IPS-NIHi7 (cell line): ENCODE results near the gene CLDN10.

ENCODE experiments used
- DNase-seq: peaks from one replicate; pipeline ENCODE4 v3.0.0; 2012; ENCODE audit warnings: mixed read lengths; ENCODE audit errors: extremely low spot score

Gene CLDN10

DNA sequence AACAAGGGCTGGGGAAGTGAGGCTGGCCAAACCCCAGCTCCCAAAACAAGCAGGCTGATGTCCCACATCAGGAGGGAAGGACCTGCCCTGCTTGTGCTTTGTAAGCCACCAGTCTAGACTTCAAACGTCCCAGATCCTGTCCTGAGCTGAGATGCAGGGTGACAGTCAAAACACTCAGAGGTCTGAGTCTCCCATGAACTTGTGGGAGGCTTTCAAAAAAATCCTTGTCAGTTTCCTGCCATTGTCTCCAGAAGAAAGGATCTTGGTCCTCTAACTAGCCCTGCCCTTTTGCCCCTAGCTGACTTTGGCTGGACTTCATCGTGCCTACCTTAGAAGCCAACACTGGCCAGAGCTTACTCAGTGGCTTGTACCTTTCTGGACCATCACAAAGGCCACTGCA lies 48.7 kb downstream of the CLDN10 start:
- no peak for DNase-seq

- DNase-seq, result no peak
Measured at GRCh38 chr13:95601906-95602305, 49.4 kb downstream of the CLDN10 start.

GRCh38 chr13:95603887-95604555 lies 51.5 kb downstream of the CLDN10 start:
- DNase-seq, result no peak

DNA sequence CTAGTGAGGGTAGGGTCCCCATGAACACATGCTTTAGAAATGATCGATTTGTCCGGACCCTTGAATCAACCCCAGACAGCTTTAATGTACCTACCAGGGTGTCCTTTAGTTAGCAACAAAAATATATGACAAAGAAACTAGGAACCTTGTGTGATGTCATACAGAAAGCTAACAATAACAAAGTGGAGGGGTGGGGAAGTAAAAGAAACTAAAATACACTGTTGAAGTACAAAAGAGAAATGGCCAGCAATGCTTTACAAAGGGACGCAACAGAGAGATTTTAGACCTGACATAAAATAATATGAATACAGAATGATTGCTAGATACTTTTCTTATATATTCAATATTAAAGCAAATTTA lies 52.0 kb downstream of the CLDN10 start:
- DNase-seq, result no peak

DNA sequence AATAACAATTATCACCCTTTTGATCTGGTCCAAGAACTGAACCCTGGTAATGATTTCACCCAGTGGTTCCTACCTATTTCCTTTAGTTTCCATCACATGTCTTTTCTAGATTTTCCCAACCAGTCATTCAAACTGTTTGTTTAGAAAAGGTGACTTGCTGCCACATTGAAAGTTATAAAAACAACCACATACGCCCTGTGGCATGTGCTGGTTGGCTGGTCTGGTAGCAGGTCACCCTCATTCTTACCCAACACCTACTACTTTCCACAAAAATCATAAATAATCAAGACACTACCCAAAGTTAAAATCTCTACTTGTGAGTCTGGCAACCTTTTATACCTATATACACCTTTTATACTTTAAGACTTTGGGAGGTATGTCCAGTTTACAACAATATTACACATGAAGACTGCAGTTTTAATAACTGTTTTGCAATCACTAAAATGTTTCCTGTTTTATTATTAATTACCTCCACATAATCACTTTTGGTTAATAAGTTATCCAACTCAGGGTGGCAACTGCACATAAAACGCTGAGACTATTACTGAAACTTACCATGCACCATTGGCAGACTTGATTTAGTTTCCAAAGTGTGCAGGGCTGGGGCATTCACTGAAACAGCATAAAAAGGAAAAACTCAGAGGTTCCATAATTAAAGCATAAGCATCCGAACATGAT lies 53.1 kb downstream of the CLDN10 start:
- DNase-seq, result no peak

- no peak for DNase-seq
Measured at GRCh38 chr13:95607366-95607765, 54.8 kb downstream of the CLDN10 start.

GRCh38 chr13:95608640-95609323 lies 56.3 kb downstream of the CLDN10 start:
- DNase-seq, result no peak

DNA sequence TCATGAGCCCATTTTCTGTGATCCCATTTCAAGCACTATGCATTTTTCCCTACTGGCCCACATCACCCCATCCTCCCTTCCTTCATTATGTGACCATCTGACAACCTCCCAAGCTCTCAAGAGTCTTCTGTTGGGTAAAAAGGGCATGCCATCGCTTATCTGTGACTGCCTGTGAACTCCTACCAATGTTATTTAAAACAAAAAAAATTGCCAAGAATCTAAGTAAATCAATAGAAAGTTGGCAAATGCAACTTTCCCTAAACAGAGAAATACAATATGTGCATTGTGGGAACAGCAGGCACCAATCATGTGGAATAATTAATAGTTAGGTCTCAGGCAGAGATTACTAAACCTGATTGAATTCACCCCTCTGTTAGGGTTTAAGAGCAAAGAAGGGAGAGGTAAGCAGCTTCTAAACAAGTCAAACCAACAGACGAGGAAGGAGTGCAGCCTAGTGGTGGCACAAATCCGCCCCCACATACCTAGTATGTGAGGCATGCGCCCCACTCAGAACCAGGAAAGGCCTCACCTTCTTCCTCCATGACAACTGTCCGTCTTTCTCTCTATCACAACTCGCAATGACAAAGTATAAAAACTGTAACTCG lies 62.2 kb downstream of the CLDN10 start:
- no peak for DNase-seq

- DNase-seq, result no peak
Measured at GRCh38 chr13:95615539-95615938, 63.0 kb downstream of the CLDN10 start.

- DNase-seq, result no peak
Measured at GRCh38 chr13:95620030-95620824, 67.7 kb downstream of the CLDN10 start.

DNA sequence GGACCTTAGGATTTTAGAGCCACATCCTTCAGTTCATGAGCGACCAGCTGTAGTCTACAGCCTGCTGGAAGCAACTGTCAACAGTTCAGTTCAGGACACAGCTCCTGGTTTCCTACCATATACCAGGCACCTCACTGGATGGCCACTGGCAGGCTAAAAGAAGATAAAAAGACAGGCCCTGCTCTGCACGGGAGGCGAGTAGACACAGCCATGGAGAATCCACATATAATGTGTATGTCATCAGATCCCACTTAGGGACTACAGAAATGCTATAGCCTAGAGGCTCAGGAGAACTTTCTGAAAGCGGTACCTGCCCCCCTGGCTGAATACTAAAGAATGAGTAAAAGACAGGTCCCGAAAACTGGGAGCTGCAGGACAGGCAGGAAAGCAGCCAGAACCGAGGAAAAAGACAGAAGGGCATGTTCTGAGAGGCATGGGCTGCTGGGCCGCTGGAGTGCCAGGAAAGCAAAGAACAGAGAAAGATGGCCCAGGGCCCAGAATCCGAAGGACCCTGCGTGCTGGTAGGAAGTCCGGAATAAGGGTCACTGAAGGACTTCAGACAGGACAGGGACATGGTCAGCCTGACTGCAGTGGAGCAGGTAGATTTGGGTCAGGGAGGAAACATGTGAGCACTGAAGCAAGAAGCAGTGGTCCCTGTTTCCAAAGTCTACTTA lies 68.4 kb downstream of the CLDN10 start:
- no peak for DNase-seq

- DNase-seq, result no peak
Measured at GRCh38 chr13:95623141-95623540, 70.6 kb downstream of the CLDN10 start.

DNA sequence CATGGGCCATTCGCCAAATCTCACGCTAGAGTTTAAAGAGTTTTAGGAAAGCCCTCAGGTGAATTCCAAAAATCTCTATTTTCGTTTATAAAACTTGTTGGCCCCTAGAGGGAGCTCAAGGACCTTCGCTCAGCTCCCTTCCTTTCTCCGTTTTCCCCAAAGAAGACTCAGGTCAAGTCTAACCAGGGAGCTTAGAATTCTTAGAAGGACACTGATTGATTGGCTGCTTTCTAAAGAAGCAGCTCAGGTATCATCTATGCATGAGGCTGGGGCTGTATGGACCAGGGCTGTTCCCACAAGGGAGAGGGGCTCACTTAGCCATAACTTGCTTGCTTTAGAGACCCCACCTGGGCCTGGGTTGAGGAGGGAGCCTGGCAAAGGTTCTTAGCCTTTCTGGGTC lies 71.5 kb downstream of the CLDN10 start:
- DNase-seq, result peak; percentile 75

GRCh38 chr13:95626768-95627167 lies 74.2 kb downstream of the CLDN10 start:
- no peak for DNase-seq

GRCh38 chr13:95627590-95627989 lies 75.1 kb downstream of the CLDN10 start:
- DNase-seq, result no peak

DNA sequence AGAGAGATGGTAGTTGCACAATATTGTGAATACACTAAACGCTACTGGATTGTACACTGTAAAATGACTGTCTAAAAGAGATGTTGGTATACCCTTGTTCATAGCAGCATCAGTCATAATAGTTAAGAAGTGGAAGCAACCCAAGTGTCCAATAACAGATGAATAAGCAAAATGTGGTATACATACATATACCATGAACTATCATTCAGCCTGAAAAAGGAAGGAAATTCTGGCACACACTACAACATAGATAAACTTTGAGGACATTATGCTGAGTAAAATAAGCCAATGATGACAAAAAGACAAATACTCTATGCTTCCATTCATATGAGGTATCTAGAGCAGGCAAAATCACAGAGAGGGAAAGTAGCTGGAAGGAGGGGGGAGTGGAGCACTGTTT lies 76.0 kb downstream of the CLDN10 start:
- DNase-seq, result no peak

DNA sequence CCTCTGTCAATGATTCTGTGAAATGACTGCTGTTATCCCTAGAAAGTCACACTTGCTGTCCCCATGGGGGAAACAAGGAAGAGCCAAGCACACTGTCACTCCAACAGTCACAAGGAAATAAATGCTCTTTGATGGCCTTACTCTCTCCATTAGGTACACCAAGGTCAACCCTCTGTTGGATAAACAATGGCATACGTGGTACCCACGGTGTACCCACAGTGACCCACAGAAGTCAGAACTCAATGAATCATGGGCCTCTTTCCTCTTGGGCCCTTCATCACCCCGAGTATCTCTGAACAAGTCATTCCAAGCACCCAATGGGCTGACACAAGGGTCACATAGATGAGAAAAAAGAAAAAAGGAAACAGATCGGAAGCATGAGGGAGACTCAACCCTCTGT lies 76.6 kb downstream of the CLDN10 start:
- DNase-seq, result no peak
